Dendritic cell treated with granulocyte-macrophage colony-stimulating factor and Interleukin-4, amounts not matched to agents 40 ng/mL and 50 ng/mL, for 4 days (primary cell): ENCODE data around the gene PINLYP.
A peak's percentile ranks its signal among the peaks of the same experiment; 100 is the strongest.
"Not testable (repeated sequence)": the region's sequence is repeated elsewhere in the genome, so short reads cannot be mapped to it uniquely, and the experiment has no call there.

Source experiments
- H3K27ac Mint-ChIP-seq: one replicate; pipeline ENCODE4 v1.8.0; 2022; ENCODE audit warnings: mild to moderate bottlenecking, mixed read lengths
- H3K27me3 Mint-ChIP-seq: one replicate; pipeline ENCODE4 v1.8.0; 2022; ENCODE audit warnings: mild to moderate bottlenecking, mixed read lengths
- H3K36me3 Mint-ChIP-seq: one replicate; pipeline ENCODE4 v1.8.0; 2022; ENCODE audit warnings: low read depth, mixed read lengths
- H3K4me1 Mint-ChIP-seq: one replicate; pipeline ENCODE4 v1.8.0; 2022; ENCODE audit warnings: low read depth, mixed read lengths
- H3K4me3 Mint-ChIP-seq: one replicate; pipeline ENCODE4 v1.8.0; 2022; ENCODE audit warnings: mild to moderate bottlenecking, moderate library complexity, mixed read lengths
- H3K9me3 Mint-ChIP-seq: one replicate; pipeline ENCODE4 v1.8.0; 2022; ENCODE audit warnings: mixed read lengths
- intact Hi-C: fragments of 100-400 bp; cut with micrococcal nuclease; formaldehyde crosslinking; loops from one replicate; pipeline ENCODE4 v1.15.0; 2022

PINLYP gene

GRCh38 chr19:43581467-43581866 is 5.9 kb downstream of the PINLYP start:
- peak overlapping the region; percentile 16 for H3K27ac Mint-ChIP-seq
- no peak overlapping the region for H3K4me3 Mint-ChIP-seq
- no peaks in the 10 kb centered on the region for H3K27me3 Mint-ChIP-seq
- no peaks in the 10 kb centered on the region for H3K9me3 Mint-ChIP-seq
- intact Hi-C loops = no loop called here
- H3K36me3 Mint-ChIP-seq = peaks cover 10% of the 10 kb centered on the region
- H3K4me1 Mint-ChIP-seq = peaks cover 41% of the 10 kb centered on the region

- H3K27me3 Mint-ChIP-seq = no peaks in the 10 kb centered on the region
- H3K4me1 Mint-ChIP-seq = peaks cover 39% of the 10 kb centered on the region
- H3K36me3 Mint-ChIP-seq = peaks cover 17% of the 10 kb centered on the region
- intact Hi-C loops = no loop called here
- no peak overlapping the region for H3K4me3 Mint-ChIP-seq
- no peak overlapping the region for H3K27ac Mint-ChIP-seq
- H3K9me3 Mint-ChIP-seq = no peaks in the 10 kb centered on the region
Observed at GRCh38 chr19:43582495-43582894, 6.9 kb downstream of the PINLYP start.

GRCh38 chr19:43584484-43584883 is 8.9 kb downstream of the PINLYP start:
- Mint-ChIP-seq H3K4me3 (no peak overlapping the region), H3K27ac (peak overlapping the region; percentile 77), H3K9me3 (no peaks in the 10 kb centered on the region), H3K4me1 (peaks cover 30% of the 10 kb centered on the region), H3K36me3 (peaks cover 28% of the 10 kb centered on the region), H3K27me3 (no peaks in the 10 kb centered on the region)
- intact Hi-C loops = no loop called here

GRCh38 chr19:43586346-43586745 is 10.7 kb downstream of the PINLYP start:
- Mint-ChIP-seq H3K4me3 (no peak overlapping the region), H3K36me3 (peaks cover 45% of the 10 kb centered on the region), H3K4me1 (peaks cover 32% of the 10 kb centered on the region), H3K27me3 (no peaks in the 10 kb centered on the region), H3K27ac (no peak overlapping the region), H3K9me3 (no peaks in the 10 kb centered on the region)
- intact Hi-C loops = no loop called here

- intact Hi-C loops, H3K27ac Mint-ChIP-seq, H3K9me3 Mint-ChIP-seq, H3K27me3 Mint-ChIP-seq, H3K4me3 Mint-ChIP-seq: not testable (repeated sequence)
- H3K36me3 Mint-ChIP-seq = peaks cover 52% of the 10 kb centered on the region
- peaks cover 32% of the 10 kb centered on the region for H3K4me1 Mint-ChIP-seq
Observed at GRCh38 chr19:43587029-43587428, 11.4 kb downstream of the PINLYP start.

- H3K4me1 Mint-ChIP-seq = peaks cover 41% of the 10 kb centered on the region
- peaks cover 74% of the 10 kb centered on the region for H3K36me3 Mint-ChIP-seq
- no peak overlapping the region for H3K27ac Mint-ChIP-seq
- H3K9me3 Mint-ChIP-seq = no peaks in the 10 kb centered on the region
- H3K27me3 Mint-ChIP-seq = no peaks in the 10 kb centered on the region
- no peak overlapping the region for H3K4me3 Mint-ChIP-seq
- intact Hi-C loops = no loop called here
Observed at GRCh38 chr19:43589277-43589676, 13.7 kb downstream of the PINLYP start.

- H3K27me3 Mint-ChIP-seq = no peaks in the 10 kb centered on the region
- intact Hi-C loops = loop anchor here (10.0 kb wide), 1 partner anchor 145 kb away; no protein-coding TSS in a partner anchor
- H3K4me3 Mint-ChIP-seq = no peak overlapping the region
- no peaks in the 10 kb centered on the region for H3K9me3 Mint-ChIP-seq
- H3K4me1 Mint-ChIP-seq = peaks cover 36% of the 10 kb centered on the region
- H3K27ac Mint-ChIP-seq = no peak overlapping the region
- H3K36me3 Mint-ChIP-seq = peaks cover 75% of the 10 kb centered on the region
Observed at GRCh38 chr19:43589678-43590077, 14.1 kb downstream of the PINLYP start.

- H3K4me1 Mint-ChIP-seq = peaks cover 32% of the 10 kb centered on the region
- no peaks in the 10 kb centered on the region for H3K9me3 Mint-ChIP-seq
- peaks cover 78% of the 10 kb centered on the region for H3K36me3 Mint-ChIP-seq
- no peak overlapping the region for H3K4me3 Mint-ChIP-seq
- intact Hi-C loops = loop anchor here (10.0 kb wide), 1 partner anchor 147 kb away; no protein-coding TSS in a partner anchor
- no peaks in the 10 kb centered on the region for H3K27me3 Mint-ChIP-seq
- H3K27ac Mint-ChIP-seq = no peak overlapping the region
Observed at GRCh38 chr19:43591904-43592772, 16.5 kb downstream of the PINLYP start.

- Mint-ChIP-seq H3K9me3 (no peaks in the 10 kb centered on the region), H3K27me3 (no peaks in the 10 kb centered on the region), H3K4me3 (no peak overlapping the region), H3K27ac (no peak overlapping the region), H3K4me1 (peaks cover 39% of the 10 kb centered on the region), H3K36me3 (peaks cover 78% of the 10 kb centered on the region)
- intact Hi-C loops = loop anchor here (10.0 kb wide), 1 partner anchor 148 kb away; no protein-coding TSS in a partner anchor
Observed at GRCh38 chr19:43592800-43593350, 17.3 kb downstream of the PINLYP start.

GRCh38 chr19:43594081-43594697 is 18.6 kb downstream of the PINLYP start:
- H3K27me3 Mint-ChIP-seq = no peaks in the 10 kb centered on the region
- peaks cover 52% of the 10 kb centered on the region for H3K4me1 Mint-ChIP-seq
- no peaks in the 10 kb centered on the region for H3K9me3 Mint-ChIP-seq
- H3K36me3 Mint-ChIP-seq = peaks cover 80% of the 10 kb centered on the region
- peak overlapping the region; percentile 50 for H3K4me3 Mint-ChIP-seq
- H3K27ac Mint-ChIP-seq = peak overlapping the region; percentile 98
- intact Hi-C loops = loop anchor here (10.0 kb wide), 1 partner anchor 149 kb away; no protein-coding TSS in a partner anchor

GRCh38 chr19:43594710-43595604 is 19.4 kb downstream of the PINLYP start:
- peak overlapping the region; percentile 98 for H3K27ac Mint-ChIP-seq

GRCh38 chr19:43595605-43595998 is 20.0 kb downstream of the PINLYP start:
- intact Hi-C loops = loop anchor here (5.0 to 10.0 kb wide), 2 partner anchors 33 to 151 kb away; no protein-coding TSS in a partner anchor
- H3K9me3 Mint-ChIP-seq = no peaks in the 10 kb centered on the region
- peaks cover 47% of the 10 kb centered on the region for H3K4me1 Mint-ChIP-seq
- H3K27me3 Mint-ChIP-seq = no peaks in the 10 kb centered on the region
- peak overlapping the region; percentile 90 for H3K4me3 Mint-ChIP-seq
- peak overlapping the region; percentile 98 for H3K27ac Mint-ChIP-seq
- H3K36me3 Mint-ChIP-seq = peaks cover 81% of the 10 kb centered on the region

More at GRCh38 chr19:43594710-43595604, 19.4 kb downstream of the PINLYP start:
- Mint-ChIP-seq H3K27me3 (no peaks in the 10 kb centered on the region), H3K4me1 (peaks cover 52% of the 10 kb centered on the region), H3K4me3 (peak overlapping the region; percentile 90), H3K9me3 (no peaks in the 10 kb centered on the region), H3K36me3 (peaks cover 80% of the 10 kb centered on the region)
- intact Hi-C loops = loop anchor here (5.0 to 10.0 kb wide), 2 partner anchors 33 to 150 kb away; no protein-coding TSS in a partner anchor
